Measurements from ENCODE around the gene CASP12. TPM values are rescaled to one million over a fixed set of nuclear protein-coding genes. Genes with fewer than 3 reads are reported as not detected.
"Not testable (repeated sequence)": the region's sequence is repeated elsewhere in the genome, so short reads cannot be mapped to it uniquely, and the experiment has no call there.

Gene CASP12
- not detected for total RNA-seq

DNA sequence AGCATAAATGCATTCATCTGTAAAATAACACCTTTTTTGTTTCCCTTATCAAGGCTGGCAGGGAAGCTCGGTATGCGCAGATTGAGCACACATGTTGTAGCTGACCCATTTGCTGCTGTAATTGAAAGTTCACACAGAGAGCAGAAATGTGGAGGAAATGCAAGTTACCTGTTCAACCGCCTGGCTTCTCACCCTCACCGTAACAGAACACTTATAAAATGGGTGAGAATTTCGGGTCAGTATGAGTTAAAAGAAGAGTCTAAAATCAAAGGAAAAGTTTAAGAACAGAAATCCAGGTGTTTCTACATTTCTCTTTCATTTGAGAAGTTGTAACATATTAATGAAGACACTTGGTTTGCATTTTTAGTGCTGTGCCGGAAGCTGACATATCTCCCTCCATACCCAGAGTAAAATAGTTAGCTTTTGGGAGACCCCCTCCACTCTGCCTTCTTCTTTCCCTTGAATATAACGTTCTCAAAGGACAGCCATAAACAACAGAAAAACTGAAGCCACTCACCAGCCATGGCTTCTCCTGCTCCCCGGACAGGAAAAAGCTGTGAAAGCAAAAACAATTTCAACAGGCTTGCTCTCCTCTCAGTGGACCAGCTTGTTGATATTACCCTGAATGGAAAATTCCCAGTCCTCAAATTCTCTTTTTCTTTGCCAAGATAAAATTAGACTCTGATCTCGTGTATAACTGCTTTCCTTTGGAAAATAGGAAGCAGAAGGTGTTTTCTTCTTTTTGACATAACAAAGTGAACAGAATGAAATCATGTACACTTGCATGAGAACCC, at the start of gene CASP12:
TSS of gene CASP12 (minus strand) at position 570 of the 794 bp plus-strand sequence.
- no peak for ATAC-seq

GRCh38 chr11:104946907-104947306, 48.6 kb upstream of the CASP12 start:
- peak; percentile 63 for ATAC-seq

- ATAC-seq: no peak
Observed at GRCh38 chr11:104944076-104944475, 45.8 kb upstream of the CASP12 start.

DNA sequence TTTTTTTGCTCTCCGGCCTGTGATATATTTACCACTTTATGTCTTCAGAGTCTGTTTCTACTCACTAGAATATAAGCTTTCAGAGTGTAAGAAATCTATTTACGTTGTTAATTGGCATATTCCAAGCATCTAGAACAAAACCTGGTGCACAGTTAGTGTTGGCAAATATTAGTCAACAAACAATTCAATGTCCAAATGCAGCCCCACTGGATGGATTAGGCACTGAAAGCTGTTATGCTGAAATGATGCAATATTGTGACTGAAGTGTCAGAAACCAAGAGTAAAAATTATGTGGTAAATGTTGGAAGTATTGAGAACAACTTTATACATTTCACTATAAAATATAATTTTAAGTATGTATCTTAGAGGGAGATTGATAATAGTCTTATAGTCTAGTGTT, 45.3 kb upstream of the CASP12 start:
- ATAC-seq: no peak

- no peak for ATAC-seq
Observed at GRCh38 chr11:104934594-104934993, 36.3 kb upstream of the CASP12 start.

GRCh38 chr11:104934073-104934472, 35.8 kb upstream of the CASP12 start:
- ATAC-seq: not testable (repeated sequence)

DNA sequence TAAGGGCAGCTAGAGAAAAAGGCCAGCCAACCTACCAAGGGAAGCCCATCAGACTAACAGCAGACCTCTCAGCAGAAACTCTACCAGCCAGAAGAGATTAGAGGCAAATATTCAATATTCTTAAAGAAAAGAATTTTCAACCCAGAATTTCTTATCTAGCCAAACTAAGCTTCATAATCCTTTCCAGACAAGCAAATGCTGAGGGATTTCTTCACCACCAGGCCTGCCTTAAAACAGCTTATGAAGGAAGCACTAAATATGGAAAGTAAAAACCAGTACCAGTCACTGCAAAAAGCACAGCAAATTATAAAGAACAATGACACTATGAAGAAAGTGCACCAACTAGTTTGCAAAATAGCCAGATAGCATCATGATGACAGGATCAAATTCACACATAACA, 30.6 kb upstream of the CASP12 start:
- no peak for ATAC-seq

- no peak for ATAC-seq
Observed at GRCh38 chr11:104926771-104927611, 28.7 kb upstream of the CASP12 start.

DNA sequence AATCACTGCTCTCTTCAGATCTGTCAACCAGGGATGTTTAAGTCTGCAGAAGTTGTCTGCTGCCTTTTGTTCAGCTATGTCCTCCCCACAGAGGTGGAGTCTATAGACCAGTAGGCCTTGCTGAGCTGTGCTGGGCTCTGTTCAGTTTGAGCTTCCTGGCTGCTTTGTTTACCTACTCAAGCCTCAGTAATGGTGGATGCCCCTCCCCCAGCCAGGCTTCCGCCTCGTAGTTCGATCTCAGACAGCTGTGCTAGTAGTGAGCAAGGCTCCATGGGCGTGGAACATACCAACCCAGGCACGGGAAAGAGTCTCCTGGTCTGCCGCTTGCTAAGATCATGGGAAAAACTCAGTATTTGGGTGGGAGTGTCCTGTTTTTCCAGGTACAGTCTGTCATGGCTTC, 27.6 kb upstream of the CASP12 start:
- ATAC-seq: no peak

DNA sequence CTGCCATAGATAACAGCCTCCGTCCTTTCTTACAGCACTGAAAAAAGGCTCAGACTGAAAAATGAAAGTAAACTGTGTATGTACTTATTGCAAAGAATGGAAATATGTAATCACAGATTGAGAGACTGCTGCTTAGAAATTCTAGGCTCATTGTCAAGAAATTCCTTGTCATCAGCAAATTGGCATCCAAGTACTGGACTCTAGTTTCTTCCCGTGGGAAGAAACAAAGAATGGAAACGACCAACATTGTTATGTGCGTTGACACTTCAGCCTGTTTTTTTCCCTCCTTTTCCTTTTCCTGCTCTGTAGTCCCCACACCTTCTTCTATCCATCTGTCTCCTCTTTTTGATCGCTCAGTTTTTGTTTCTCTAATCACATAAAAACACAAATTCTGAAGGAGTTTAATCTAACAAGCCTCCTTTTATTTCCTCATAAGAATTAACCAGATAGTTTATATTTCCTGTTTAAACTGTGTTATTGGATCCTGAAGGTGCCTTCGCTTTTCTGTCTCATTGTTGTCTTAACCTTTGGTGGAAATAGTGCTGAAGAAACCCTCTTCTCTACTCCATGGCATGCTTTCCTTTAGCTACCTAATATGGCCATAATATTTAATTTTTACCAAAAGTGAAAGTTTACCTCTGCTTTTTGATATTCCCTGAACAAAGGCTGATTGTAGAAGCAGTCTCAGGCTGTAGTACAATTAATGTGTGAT, 20.0 kb upstream of the CASP12 start:
- ATAC-seq: no peak

DNA sequence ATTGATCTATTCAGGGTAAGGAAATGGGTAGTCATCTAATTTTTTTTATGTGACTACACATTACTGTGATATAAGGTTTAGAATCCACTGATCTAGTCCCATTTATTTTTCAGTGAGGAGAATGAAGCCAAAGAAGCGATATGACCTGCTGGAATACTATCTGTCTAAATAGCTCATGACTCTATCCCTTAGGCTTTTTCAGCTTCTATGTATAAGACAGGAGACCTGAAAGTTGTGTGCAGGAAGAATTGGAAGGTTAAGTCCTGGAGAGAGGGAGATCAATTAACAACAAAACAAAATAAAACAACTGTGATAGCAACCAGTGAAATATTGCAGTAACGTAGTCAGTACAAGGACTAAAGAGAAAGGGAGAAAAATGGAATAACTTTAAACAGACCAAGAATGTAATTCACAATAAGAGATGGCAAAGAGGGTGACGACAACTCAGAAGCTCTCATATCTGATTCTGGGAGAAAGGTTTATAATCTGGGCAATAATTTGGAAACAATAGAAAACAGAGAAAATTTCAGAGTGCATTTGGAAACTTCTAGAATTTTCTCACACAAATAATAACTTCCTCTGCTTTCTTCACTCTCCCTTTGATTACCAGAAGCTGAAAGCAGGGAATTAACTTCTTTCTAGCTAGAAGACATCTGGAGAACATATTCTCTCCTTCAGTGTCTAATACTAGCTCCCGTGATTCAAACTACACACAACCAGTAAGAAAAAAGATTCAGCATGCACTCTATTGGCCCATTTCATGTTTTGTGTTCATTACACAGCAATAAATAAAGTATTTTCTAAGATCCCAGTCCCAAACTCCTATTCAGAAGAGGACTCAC, 19.2 kb upstream of the CASP12 start:
- ATAC-seq: no peak

- no peak for ATAC-seq
Observed at GRCh38 chr11:104916442-104916841, 18.2 kb upstream of the CASP12 start.

GRCh38 chr11:104912102-104912501, 13.8 kb upstream of the CASP12 start:
- ATAC-seq: no peak

DNA sequence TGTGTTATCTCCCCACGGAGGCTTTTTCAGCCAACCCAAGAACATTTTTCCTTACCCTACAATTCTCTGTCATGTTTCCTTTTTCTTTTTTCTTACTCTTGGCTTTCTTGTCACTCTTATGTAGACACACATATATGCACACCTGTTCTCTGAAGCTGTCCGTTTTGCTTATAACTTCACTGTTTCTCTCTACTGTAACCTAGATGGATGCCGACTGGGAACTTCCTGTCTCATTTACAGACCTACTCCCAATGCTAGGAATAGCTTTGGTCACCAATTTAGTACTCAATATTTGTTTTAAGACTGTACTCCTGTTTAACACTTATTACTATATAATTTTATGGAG, 9.9 kb upstream of the CASP12 start:
- ATAC-seq: no peak

- no peak for ATAC-seq
Observed at GRCh38 chr11:104907521-104908185, 9.4 kb upstream of the CASP12 start.

DNA sequence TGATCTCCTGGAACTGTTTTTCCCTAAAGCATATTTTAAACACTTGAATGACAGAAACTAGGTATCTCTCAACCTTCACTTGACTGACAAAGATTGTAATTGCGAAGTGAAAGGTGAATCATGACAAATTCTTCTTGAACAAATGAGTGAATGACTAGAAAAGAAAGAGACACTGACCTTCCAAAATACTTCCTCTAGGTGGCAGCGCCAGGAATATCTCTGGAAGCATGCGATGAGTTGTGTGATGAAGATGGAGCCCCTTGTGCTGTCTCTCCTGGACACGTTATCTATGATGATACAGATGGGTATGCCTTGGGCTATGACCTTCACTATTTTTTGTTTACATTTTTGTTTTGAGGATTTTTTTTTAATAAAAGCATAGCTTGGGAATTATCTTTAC, 7.0 kb upstream of the CASP12 start:
- no peak for ATAC-seq

GRCh38 chr11:104899226-104899625, 966 bp upstream of the CASP12 start:
- ATAC-seq: no peak

DNA sequence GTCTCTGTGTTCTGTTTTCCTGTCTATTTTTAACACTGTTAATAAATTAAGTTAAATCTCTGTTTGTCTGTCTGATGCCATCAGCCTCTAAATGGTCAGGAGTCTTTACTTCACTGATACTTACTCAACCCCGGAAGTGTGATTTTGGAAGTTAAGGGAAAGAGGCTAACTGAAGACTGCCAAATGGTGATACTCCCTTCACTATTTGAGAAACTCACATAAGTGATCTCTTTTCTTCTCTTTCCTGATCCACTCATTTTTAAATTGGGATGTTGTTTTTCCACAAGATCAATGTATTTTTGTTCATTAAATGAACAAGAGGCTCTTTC, 389 bp upstream of the CASP12 start:
- ATAC-seq: no peak

GRCh38 chr11:104895634-104896033, 2.6 kb downstream of the CASP12 start:
- no peak for ATAC-seq

DNA sequence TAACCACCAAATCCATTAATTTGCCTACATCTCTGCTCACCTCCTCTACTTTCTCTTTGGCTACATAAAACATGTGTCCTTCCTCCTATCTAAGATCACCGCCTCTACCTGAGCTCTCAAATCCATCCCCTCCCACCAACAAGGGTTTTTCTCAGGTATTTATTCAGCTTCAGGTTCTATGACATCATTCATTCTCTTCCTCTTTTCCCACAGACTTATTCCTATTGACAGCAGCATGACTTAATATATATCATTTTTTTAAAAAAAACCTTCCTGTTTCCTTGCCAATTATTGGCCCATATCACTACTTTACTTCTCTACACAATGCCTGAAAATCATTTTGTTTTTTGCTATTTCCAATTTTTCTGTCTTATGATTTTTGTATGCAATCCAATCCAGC, 4.4 kb downstream of the CASP12 start:
- no peak for ATAC-seq

DNA sequence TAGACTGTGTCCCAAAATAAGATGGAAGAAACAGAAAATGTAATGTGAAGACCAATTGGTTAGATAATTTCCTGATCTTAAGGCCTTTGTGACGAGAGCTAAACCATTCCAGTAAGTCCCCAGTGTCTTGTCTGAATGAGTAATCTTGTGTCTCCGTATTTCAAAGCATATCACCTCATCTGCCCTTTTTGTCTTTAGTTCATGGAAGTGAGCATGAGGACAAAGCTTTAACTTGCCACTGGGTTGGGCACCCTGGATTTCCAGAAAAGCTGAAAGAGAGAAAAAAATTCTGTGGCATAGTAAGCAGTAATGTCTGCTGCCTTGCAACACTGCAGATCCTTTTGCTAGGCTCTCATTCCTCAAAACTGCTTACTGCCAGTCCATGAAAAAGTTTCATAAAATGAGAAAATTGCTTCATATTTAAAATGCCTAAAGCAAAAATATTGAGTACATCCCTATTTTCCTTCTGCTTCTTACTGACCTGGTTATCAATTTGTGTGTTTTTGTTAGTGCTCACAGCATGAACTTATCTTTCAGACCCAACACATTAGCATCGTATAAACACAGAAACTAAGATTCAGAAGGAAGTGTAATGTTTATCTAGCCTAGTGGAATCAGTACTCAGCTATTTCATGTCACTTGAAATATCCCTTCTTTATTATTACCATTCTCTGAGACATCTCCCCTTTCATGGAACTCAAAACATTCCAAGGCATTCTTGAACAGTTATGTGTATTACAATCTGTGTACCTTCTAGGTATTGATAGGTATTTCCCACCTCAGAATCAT, 5.3 kb downstream of the CASP12 start:
- ATAC-seq: no peak
